B cell (primary cell): ENCODE measurements around the gene CTBP2. TPM values are rescaled to one million over a fixed set of nuclear protein-coding genes. Genes with fewer than 3 reads are reported as not detected.

Experiments
- ATAC-seq: fragments of 200-7000 bp; cut with Tn5 transposase; one replicate; pipeline ENCODE4 v1.10.0; 2021; ENCODE audit warnings: low read depth, mild to moderate bottlenecking, moderate number of reproducible peaks, moderate library complexity
- CTCF ChIA-PET: fragments of 350-600 bp; sonication (Branson Sonifier 250); formaldehyde crosslinking; loops from one replicate; lab custom pipeline; 2021; ENCODE audit warnings: antibody characterized with exemption, inconsistent platforms; lab: Charles Lee
- POLR2A ChIA-PET: fragments of 350-600 bp; sonication (Branson Sonifier 250); formaldehyde crosslinking; loops from one replicate; lab custom pipeline; 2021; ENCODE audit warnings: antibody characterized with exemption; lab: Charles Lee
- DNase-seq: peaks from one replicate; pipeline ENCODE4 v3.0.0; 2013
- H2AFZ ChIP-seq: 2 replicates; pipeline ENCODE4 v1.6.1; 2012; ENCODE audit warnings: mild to moderate bottlenecking, low read depth, low read length; ENCODE audit not compliant: insufficient read depth, poor library complexity, severe bottlenecking
- H3K27ac ChIP-seq, 2 donors: 1 replicate in 1 of 2; 2 replicates in 1 of 2; pipeline ENCODE4 v1.5.1; 2012 to 2013; ENCODE audit warnings: low read length in 2 of 2, mild to moderate bottlenecking in 2 of 2, moderate library complexity in 1 of 2
- H3K27me3 ChIP-seq, 4 experiments: fragments of 200-600 bp in 1 of 4; sonication (generic) in 1 of 4; replicated peaks in 1 of 4; 1 replicate in 2 of 4; 2 replicates in 2 of 4; pipeline versions ENCODE4 v1.6.1 to v1.7.0; 2013 to 2016; ENCODE audit warnings: low read length in 3 of 4, mild to moderate bottlenecking in 2 of 4, mixed read lengths in 1 of 4, moderate library complexity in 1 of 4; ENCODE audit not compliant: insufficient read depth in 4 of 4, control insufficient read depth in 3 of 4; ENCODE audit errors: control extremely low read depth in 1 of 4
- H3K36me3 ChIP-seq, 2 experiments: replicated peaks in 1 of 2; 1 replicate in 1 of 2; 2 replicates in 1 of 2; pipeline versions ENCODE4 v1.6.1 to v1.7.1; 2013; ENCODE audit warnings: low read length in 1 of 2; ENCODE audit not compliant: insufficient read depth in 2 of 2, control insufficient read depth in 1 of 2; ENCODE audit errors: control extremely low read depth in 1 of 2, extremely low read depth in 1 of 2
- H3K4me1 ChIP-seq, 2 donors: fragments of 200-600 bp in 1 of 2; sonication (generic) in 1 of 2; 1 replicate in 1 of 2; 2 replicates in 1 of 2; pipeline versions ENCODE4 v1.5.1 to v1.6.1; 2013 to 2017; ENCODE audit warnings: low read length in 2 of 2; ENCODE audit not compliant: control insufficient read depth in 2 of 2, insufficient read depth in 2 of 2
- H3K4me2 ChIP-seq: replicated peaks from 2 replicates; pipeline ENCODE3; 2012; ENCODE audit warnings: mild to moderate bottlenecking, low read depth, low read length; ENCODE audit not compliant: poor library complexity, severe bottlenecking
- H3K4me3 ChIP-seq, 5 experiments: fragments of 200-600 bp in 1 of 5; sonication (generic) in 1 of 5; 1 replicate in 3 of 5; 2 replicates in 2 of 5; pipeline versions ENCODE4 v1.5.1 to v1.7.0; 2011 to 2016; ENCODE audit warnings: low read length in 4 of 5, mild to moderate bottlenecking in 4 of 5, low read depth in 2 of 5, control low read depth in 1 of 5, moderate library complexity in 1 of 5; ENCODE audit not compliant: insufficient read depth in 1 of 5; ENCODE audit errors: control extremely low read depth in 1 of 5, extremely low read depth in 1 of 5
- H3K79me2 ChIP-seq: fragments of 200-600 bp; sonication (generic); one replicate; pipeline ENCODE4 v1.6.0; 2016; ENCODE audit warnings: low read length; ENCODE audit not compliant: control insufficient read depth, insufficient read depth
- H3K9ac ChIP-seq: fragments of 200-600 bp; sonication (generic); 2 replicates; pipeline ENCODE4 v1.6.1; 2017; ENCODE audit warnings: mild to moderate bottlenecking, low read length, moderate library complexity
- H3K9me3 ChIP-seq, 3 donors: one replicate each; pipeline versions ENCODE4 v1.6.1 to v1.7.1; 2013; ENCODE audit warnings: low read length in 2 of 3; ENCODE audit not compliant: control insufficient read depth in 2 of 3, insufficient read depth in 1 of 3; ENCODE audit errors: control extremely low read depth in 1 of 3
- H4K20me1 ChIP-seq: 2 replicates; pipeline ENCODE4 v1.6.0; 2012; ENCODE audit warnings: mild to moderate bottlenecking, low read length; ENCODE audit not compliant: insufficient read depth, control insufficient read depth, poor library complexity, severe bottlenecking
- H3K27ac Mint-ChIP-seq: one replicate; pipeline ENCODE4 v1.8.0; 2021; ENCODE audit warnings: mixed read lengths
- H3K27me3 Mint-ChIP-seq: one replicate; pipeline ENCODE4 v1.8.0; 2021; ENCODE audit warnings: mixed read lengths
- H3K4me1 Mint-ChIP-seq: one replicate; pipeline ENCODE4 v1.8.0; 2021; ENCODE audit warnings: mixed read lengths
- H3K4me3 Mint-ChIP-seq: one replicate; pipeline ENCODE4 v1.8.0; 2021; ENCODE audit warnings: mixed read lengths
- H3K9me3 Mint-ChIP-seq: one replicate; pipeline ENCODE4 v1.8.0; 2022; ENCODE audit warnings: mixed read lengths; ENCODE audit not compliant: insufficient read depth
- EZH2 ChIP-seq: IDR thresholded peaks from 2 replicates; pipeline ENCODE4 v1.6.1; 2012; ENCODE audit warnings: borderline replicate concordance, low read depth, mild to moderate bottlenecking, moderate library complexity, low read length; ENCODE audit not compliant: insufficient read depth, poor library complexity, severe bottlenecking
- WGBS: methylation state at CpG from one replicate; pipeline ENCODE4 v1.1.5; 2013; ENCODE audit warnings: missing lambda C conversion rate; ENCODE audit not compliant: insufficient coverage; 5-methylcytosine and 5-hydroxymethylcytosine counted together
- intact Hi-C: fragments of 100-400 bp; cut with micrococcal nuclease; formaldehyde crosslinking; loops from one replicate; pipeline ENCODE4 v1.10.0; 2022
- polyA plus RNA-seq: library from polyadenylated mRNA; depleted of rRNA; stranded (reverse); fragments of >200 nt; gene quantifications from 2 replicates; pipeline ENCODE4 v1.2.3, GENCODE V29; 2012
- total RNA-seq, 2 donors: library from RNA; stranded (reverse); fragments of 120-200 nt in 1 of 2; gene quantifications; 1 replicate in 1 of 2; 2 replicates in 1 of 2; pipeline versions ENCODE4 v1.2.3 to v1.2.4, GENCODE V29; 2013 to 2022
- TF ChIP-seq, protein P1 (sequence below): fragments of 200-600 bp; IDR thresholded peaks from one replicate; pipeline ENCODE4 v1.8.0; 2022; ENCODE audit warnings: antibody characterized with exemption, mild to moderate bottlenecking

CTBP2 gene
- total and polyA plus RNA-seq, 2 donors (not counting 1 experiment from before 2014, with no cell fraction given) = 0.39 to 0.85 TPM

DNA sequence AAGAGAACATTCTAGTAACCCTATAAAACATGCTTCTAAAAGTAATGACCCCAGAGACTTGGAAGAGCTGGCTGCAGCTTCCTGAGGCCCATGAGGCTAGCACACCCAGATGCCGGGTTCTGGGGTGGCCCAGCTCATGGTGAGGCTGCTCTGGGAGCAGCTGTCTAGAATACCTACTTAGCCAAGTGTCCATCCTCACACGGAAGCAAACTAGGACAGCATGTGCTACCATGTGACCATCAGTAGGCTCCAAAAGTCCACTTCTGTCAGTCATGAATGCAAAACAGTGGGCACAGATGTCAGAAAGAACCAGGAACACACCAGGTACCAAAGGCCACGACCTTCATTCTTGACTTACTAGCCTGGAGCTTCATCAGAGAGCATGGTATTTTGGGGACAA, 32.4 kb downstream of the CTBP2 start:
- H3K79me2 ChIP-seq = no peaks in the 10 kb centered on the region
- 89% methylated on average over 3 of the region's 3 CpGs for WGBS
- CTCF ChIA-PET = no interaction called here

DNA sequence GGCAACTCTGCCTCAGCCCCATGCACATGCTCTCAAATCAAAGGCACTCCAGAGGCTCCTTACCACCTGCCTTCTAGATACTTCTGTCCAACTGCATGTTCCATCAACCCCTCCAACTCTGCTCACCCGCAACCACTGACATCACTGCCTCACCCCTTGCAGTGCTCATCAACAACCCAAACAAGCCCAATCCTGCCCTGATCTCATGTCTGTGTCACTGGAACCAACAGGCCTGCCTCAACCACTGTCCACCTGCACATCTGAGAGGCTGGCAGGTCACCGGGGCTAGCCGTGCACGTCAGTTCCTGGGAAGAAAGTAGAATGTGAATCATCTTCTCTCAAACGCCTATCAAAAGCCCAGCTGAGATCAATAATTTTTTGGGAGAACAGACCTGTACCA, 33.3 kb downstream of the CTBP2 start:
- H3K27ac Mint-ChIP-seq = no peak overlapping the region
- Histone ChIP-seq H3K4me1 (no peaks in the 10 kb centered on the region), H4K20me1 (no peaks in the 10 kb centered on the region), H3K27ac (no peak overlapping the region), H3K79me2 (no peaks in the 10 kb centered on the region), H3K4me2 (no peak overlapping the region), H3K9ac (no peak overlapping the region), H3K27me3 (no peaks in the 10 kb centered on the region), H3K9me3 (peaks cover 0 to 10% (median 0%) of the 10 kb centered on the region in 3 donors), H2AFZ (no peak overlapping the region), H3K36me3 (no peaks in the 10 kb centered on the region), H3K4me3 (no peak overlapping the region)
- H3K27me3 Mint-ChIP-seq = peaks cover 7% of the 10 kb centered on the region
- no peak overlapping the region for H3K4me3 Mint-ChIP-seq
- intact Hi-C loops = no loop called here
- TF ChIP-seq, protein P1, sequence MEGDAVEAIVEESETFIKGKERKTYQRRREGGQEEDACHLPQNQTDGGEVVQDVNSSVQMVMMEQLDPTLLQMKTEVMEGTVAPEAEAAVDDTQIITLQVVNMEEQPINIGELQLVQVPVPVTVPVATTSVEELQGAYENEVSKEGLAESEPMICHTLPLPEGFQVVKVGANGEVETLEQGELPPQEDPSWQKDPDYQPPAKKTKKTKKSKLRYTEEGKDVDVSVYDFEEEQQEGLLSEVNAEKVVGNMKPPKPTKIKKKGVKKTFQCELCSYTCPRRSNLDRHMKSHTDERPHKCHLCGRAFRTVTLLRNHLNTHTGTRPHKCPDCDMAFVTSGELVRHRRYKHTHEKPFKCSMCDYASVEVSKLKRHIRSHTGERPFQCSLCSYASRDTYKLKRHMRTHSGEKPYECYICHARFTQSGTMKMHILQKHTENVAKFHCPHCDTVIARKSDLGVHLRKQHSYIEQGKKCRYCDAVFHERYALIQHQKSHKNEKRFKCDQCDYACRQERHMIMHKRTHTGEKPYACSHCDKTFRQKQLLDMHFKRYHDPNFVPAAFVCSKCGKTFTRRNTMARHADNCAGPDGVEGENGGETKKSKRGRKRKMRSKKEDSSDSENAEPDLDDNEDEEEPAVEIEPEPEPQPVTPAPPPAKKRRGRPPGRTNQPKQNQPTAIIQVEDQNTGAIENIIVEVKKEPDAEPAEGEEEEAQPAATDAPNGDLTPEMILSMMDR = no peak
- no peak for TF ChIP-seq EZH2
- no CpG with 5 or more reads among the region's 5 CpGs for WGBS
- DNase-seq (no peak), ATAC-seq (no peak)
- ChIA-PET CTCF (no interaction called here), POLR2A (no interaction called here)
- H3K9me3 Mint-ChIP-seq = no peaks in the 10 kb centered on the region
- H3K4me1 Mint-ChIP-seq = no peaks in the 10 kb centered on the region

More for the DNA sequence above, 32.4 kb downstream of the CTBP2 start:
- Mint-ChIP-seq H3K9me3 (no peaks in the 10 kb centered on the region), H3K27ac (no peak overlapping the region), H3K27me3 (peaks cover 3% of the 10 kb centered on the region), H3K4me3 (no peak overlapping the region), H3K4me1 (no peaks in the 10 kb centered on the region)
- no peaks in the 10 kb centered on the region for H3K4me1 ChIP-seq
- peaks cover 0 to 10% (median 0%) of the 10 kb centered on the region in 3 donors for H3K9me3 ChIP-seq
- intact Hi-C loops = no loop called here
- no peak for ATAC-seq
- DNase-seq = no peak
- H3K27ac ChIP-seq = no peak overlapping the region
- TF ChIP-seq EZH2 = no peak
- TF ChIP-seq, protein P1 = no peak
- no peaks in the 10 kb centered on the region for H3K27me3 ChIP-seq
- H3K4me2 ChIP-seq = no peak overlapping the region
- H3K36me3 ChIP-seq = no peaks in the 10 kb centered on the region
- H4K20me1 ChIP-seq = no peaks in the 10 kb centered on the region
- POLR2A ChIA-PET = no interaction called here
- no peak overlapping the region for H3K4me3 ChIP-seq
- no peak overlapping the region for H3K9ac ChIP-seq
- no peak overlapping the region for H2AFZ ChIP-seq
